A549 (cell line): ENCODE data around the gene FOXN4. TPM values are rescaled to one million over a fixed set of nuclear protein-coding genes. Genes with fewer than 3 reads are reported as not detected.

ENCODE experiments used
- ATAC-seq, 2 experiments: fragments of 200-7000 bp in 1 of 2; fragments of >200 bp in 1 of 2; cut with Nextera tagmentation in 1 of 2; cut with Tn5 transposase in 1 of 2; 3 replicates each; pipeline versions ENCODE4 v1.8.0 to v1.9.1; 2018 to 2020; ENCODE audit warnings: mild to moderate bottlenecking in 1 of 2, moderate library complexity in 1 of 2
- CTCF ChIA-PET: fragments of 300-600 bp; sonication (Branson Sonifier 250); formaldehyde crosslinking; extraction: SDS; loops from one replicate; lab custom pipeline; 2021; ENCODE audit warnings: antibody characterized with exemption, inconsistent platforms; lab: Yijun Ruan, JAX
- POLR2A ChIA-PET: fragments of 350-600 bp; formaldehyde crosslinking; extraction: SDS; loops from one replicate; lab custom pipeline; 2021; ENCODE audit warnings: antibody characterized with exemption, inconsistent platforms; lab: Yijun Ruan, JAX
- DNase-seq, 2 experiments: peaks; one replicate each; pipeline versions ENCODE4 v3.0.0 to v3.0.0-alpha.2; 2011 to 2016; ENCODE audit warnings: low read depth in 1 of 2, low spot score in 1 of 2
- FAIRE-seq: peaks from 2 replicates; lab custom pipeline; 2011; peaks lifted over from hg19 to GRCh38; lab: Jason Lieb, UNC
- H3K27ac ChIP-seq, 2 experiments: fragments of >200 bp; sonication (Bioruptor Twin); formaldehyde crosslinking; 3 replicates each; pipeline ENCODE4 v1.5.1; 2016 to 2017
- H3K4me1 ChIP-seq: fragments of >200 bp; sonication (Bioruptor Twin); formaldehyde crosslinking; 3 replicates; pipeline ENCODE4 v1.6.1; 2016
- H3K4me2 ChIP-seq: fragments of >200 bp; sonication (Bioruptor Twin); formaldehyde crosslinking; 3 replicates; pipeline ENCODE4 v1.6.1; 2016
- H3K4me3 ChIP-seq: fragments of >200 bp; sonication (Bioruptor Twin); formaldehyde crosslinking; 3 replicates; pipeline ENCODE4 v1.5.1; 2016
- H3K9me3 ChIP-seq: fragments of >200 bp; sonication (Bioruptor Twin); formaldehyde crosslinking; 3 replicates; pipeline ENCODE4 v1.6.1; 2016
- BHLHE40 ChIP-seq: IDR thresholded peaks from 2 replicates; pipeline ENCODE4 v1.6.1; 2012; ENCODE audit warnings: low read depth, low read length, inconsistent platforms
- CEBPB ChIP-seq, 2 experiments: fragments of >200 bp in 1 of 2; sonication (Bioruptor Twin) in 1 of 2; formaldehyde crosslinking in 1 of 2; IDR thresholded peaks; 2 replicates each; pipeline ENCODE4 v1.6.1; 2012 to 2016
- EP300 ChIP-seq, 2 experiments: fragments of >200 bp; sonication (Bioruptor Twin); formaldehyde crosslinking; IDR thresholded peaks; 2 replicates in 1 of 2; 3 replicates in 1 of 2; pipeline ENCODE4 v1.6.1; 2016 to 2017
- HDAC2 ChIP-seq: fragments of 200-600 bp; sonication (generic); IDR thresholded peaks from 2 replicates; pipeline ENCODE4 v1.6.1; 2016
- HEYL ChIP-seq: fragments of 250-450 bp; sonication (Bioruptor Pico); IDR thresholded peaks from 2 replicates; pipeline ENCODE4 v1.8.0; 2021; ENCODE audit warnings: mild to moderate bottlenecking, moderate library complexity
- HOXA7 ChIP-seq: fragments of 250-450 bp; sonication (Bioruptor Pico); IDR thresholded peaks from 2 replicates; pipeline ENCODE4 v1.5.0; 2020; ENCODE audit warnings: mild to moderate bottlenecking, moderate library complexity
- JUN ChIP-seq, 2 experiments: fragments of >200 bp; sonication (Bioruptor Twin); formaldehyde crosslinking; IDR thresholded peaks; 2 replicates in 1 of 2; 3 replicates in 1 of 2; pipeline ENCODE4 v1.6.1; 2016 to 2017
- KDM1A ChIP-seq: fragments of 200-600 bp; sonication (generic); IDR thresholded peaks from 2 replicates; pipeline ENCODE4 v1.6.1; 2016; ENCODE audit warnings: low read depth, mild to moderate bottlenecking
- MAFK ChIP-seq: fragments of 450-650 bp; IDR thresholded peaks from 2 replicates; pipeline ENCODE4 v1.6.1; 2014; ENCODE audit not compliant: partially characterized antibody
- NFE2L2 ChIP-seq: fragments of 150-350 bp; conservative IDR thresholded peaks from 2 replicates; pipeline ENCODE4 v1.6.1; 2014; ENCODE audit warnings: low read length
- NPAS2 ChIP-seq: fragments of 250-450 bp; sonication (Bioruptor Pico); IDR thresholded peaks from 2 replicates; pipeline ENCODE4 v1.8.0; 2022; ENCODE audit warnings: mild to moderate bottlenecking, moderate library complexity, borderline replicate concordance
- NR3C1 ChIP-seq: fragments of >200 bp; sonication (Bioruptor Twin); formaldehyde crosslinking; IDR thresholded peaks from 3 replicates; pipeline ENCODE4 v1.6.1; 2017
- PHF8 ChIP-seq: fragments of 200-600 bp; sonication (generic); IDR thresholded peaks from 2 replicates; pipeline ENCODE4 v1.6.1; 2016; ENCODE audit warnings: low read depth, mild to moderate bottlenecking, antibody characterized with exemption, moderate library complexity, borderline replicate concordance
- RARB ChIP-seq: fragments of 250-450 bp; sonication (Bioruptor Pico); IDR thresholded peaks from 2 replicates; pipeline ENCODE4 v1.8.0; 2021; ENCODE audit warnings: mild to moderate bottlenecking, moderate library complexity
- RCOR1 ChIP-seq: fragments of 150-350 bp; IDR thresholded peaks from 2 replicates; pipeline ENCODE4 v1.6.1; 2014; ENCODE audit warnings: antibody characterized with exemption, low read length, low read depth
- SMC3 ChIP-seq: fragments of >200 bp; sonication (Bioruptor Twin); formaldehyde crosslinking; IDR thresholded peaks from 3 replicates; pipeline ENCODE4 v1.6.1; 2018; ENCODE audit warnings: inconsistent platforms
- TFCP2L1 ChIP-seq: fragments of 250-450 bp; sonication (Bioruptor Pico); IDR thresholded peaks from 2 replicates; pipeline ENCODE4 v1.5.0; 2021; ENCODE audit warnings: mild to moderate bottlenecking
- ZC3H11A ChIP-seq: fragments of 450-650 bp; IDR thresholded peaks from 2 replicates; pipeline ENCODE4 v1.6.1; 2014; ENCODE audit warnings: antibody characterized with exemption, mild to moderate bottlenecking
- WGBS: methylation state at CpG from one replicate; pipeline ENCODE4 v1.1.6; 2017; ENCODE audit errors: missing lambda C conversion rate; 5-methylcytosine and 5-hydroxymethylcytosine counted together
- polyA plus RNA-seq, 4 experiments: library from polyadenylated mRNA; depleted of rRNA in 3 of 4; stranded (reverse); fragments of >200 nt; fragmentation: RNase III in 1 of 4; extraction: RNeasy Plus Mini Kit Qiagen cat#74134 plus additional on column Dnase treatment in 1 of 4; gene quantifications; 2 replicates in 3 of 4; 3 replicates in 1 of 4; pipeline ENCODE4 v1.2.3, GENCODE V29; 2011 to 2017
- TF ChIP-seq, protein P1 (sequence below): fragments of >200 bp; sonication (Bioruptor Twin); formaldehyde crosslinking; IDR thresholded peaks from 2 replicates; pipeline ENCODE4 v1.6.1; 2016
- TF ChIP-seq, protein P2 (sequence below): fragments of 250-450 bp; sonication (Bioruptor Pico); IDR thresholded peaks from 2 replicates; pipeline ENCODE4 v1.5.0; 2021; ENCODE audit warnings: mild to moderate bottlenecking, moderate library complexity, borderline replicate concordance
- TF ChIP-seq, protein P3 (sequence below): fragments of 200-600 bp; sonication (generic); IDR thresholded peaks from 2 replicates; pipeline ENCODE4 v1.6.1; 2016; ENCODE audit warnings: antibody characterized with exemption, mild to moderate bottlenecking, moderate library complexity
- TF ChIP-seq, protein P4 (sequence below): fragments of >200 bp; sonication (Bioruptor Twin); formaldehyde crosslinking; IDR thresholded peaks from 3 replicates; pipeline ENCODE4 v1.6.1; 2016
- TF ChIP-seq, protein P5 (sequence below): fragments of 250-450 bp; sonication (Bioruptor Pico); IDR thresholded peaks from 2 replicates; pipeline ENCODE4 v1.5.0; 2020; ENCODE audit warnings: low read depth, mild to moderate bottlenecking, moderate library complexity
- TF ChIP-seq, protein P6 (sequence below): fragments of 150-350 bp; IDR thresholded peaks from 2 replicates; pipeline ENCODE4 v1.6.1; 2014; ENCODE audit warnings: low read depth, mild to moderate bottlenecking, low read length

The FOXN4 gene
- polyA plus RNA-seq, 2 of the 4 experiments (the other 2 are of a cell fraction) = 0.05 TPM; not detected in 1

DNA sequence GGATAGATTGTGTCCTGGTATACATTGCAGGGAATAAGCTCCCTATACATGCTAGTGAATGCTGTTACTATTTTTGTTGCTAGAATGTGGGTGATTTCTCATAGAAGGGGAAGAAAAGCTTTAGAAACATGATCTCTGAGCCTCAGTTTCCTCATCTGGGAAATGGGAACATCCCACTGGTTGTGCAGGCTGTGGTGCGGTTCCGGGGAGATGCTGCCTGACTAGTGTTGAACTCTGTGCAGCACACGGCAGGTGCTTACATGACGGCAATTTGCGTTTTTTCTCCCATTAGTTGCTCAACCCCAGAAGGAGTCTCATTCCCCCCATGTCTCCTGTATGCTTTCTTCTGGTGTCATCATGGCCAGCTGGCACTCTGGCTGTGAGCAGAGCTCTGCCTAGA is 32.9 kb downstream of the FOXN4 start:
- DNase-seq = no peak
- CTCF ChIA-PET = interaction anchor here (1.0 to 3.7 kb wide), 3 partner anchors 12 to 18 kb away, joined by 3 to 21 read pairs (median 3); no protein-coding TSS in a partner anchor
- 91% methylated on average over 5 of the region's 5 CpGs for WGBS

DNA sequence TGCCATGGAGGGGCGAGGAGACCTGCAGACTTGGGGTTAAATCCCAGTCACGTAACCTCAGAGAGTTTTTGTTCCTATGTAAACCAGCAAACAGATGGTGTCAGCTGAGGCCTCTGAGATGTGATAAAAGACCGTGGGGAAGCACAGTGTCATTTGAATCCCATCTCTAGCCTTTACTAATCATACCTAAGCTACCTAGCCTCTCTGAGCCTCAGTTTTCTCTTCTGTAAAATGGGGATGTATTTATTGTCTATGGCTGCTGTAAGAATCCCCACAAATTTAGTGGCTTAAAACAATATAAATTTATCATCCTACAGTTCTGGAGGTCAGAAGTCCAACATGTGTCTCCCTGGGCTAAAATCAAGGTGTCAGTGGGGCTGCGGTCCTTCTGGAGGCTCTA is 33.9 kb downstream of the FOXN4 start:
- H3K4me2 ChIP-seq = no peak overlapping the region
- POLR2A ChIA-PET = no interaction called here
- H3K9me3 ChIP-seq = peaks cover 3% of the 10 kb centered on the region; the same call in 1 of the 3 replicates
- TF ChIP-seq BHLHE40 = no peak
- TF ChIP-seq, protein P1, sequence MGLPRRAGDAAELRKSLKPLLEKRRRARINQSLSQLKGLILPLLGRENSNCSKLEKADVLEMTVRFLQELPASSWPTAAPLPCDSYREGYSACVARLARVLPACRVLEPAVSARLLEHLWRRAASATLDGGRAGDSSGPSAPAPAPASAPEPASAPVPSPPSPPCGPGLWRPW = no peak
- TF ChIP-seq RARB (CRISPR knock-in tag) = no peak
- TF ChIP-seq, protein P2, sequence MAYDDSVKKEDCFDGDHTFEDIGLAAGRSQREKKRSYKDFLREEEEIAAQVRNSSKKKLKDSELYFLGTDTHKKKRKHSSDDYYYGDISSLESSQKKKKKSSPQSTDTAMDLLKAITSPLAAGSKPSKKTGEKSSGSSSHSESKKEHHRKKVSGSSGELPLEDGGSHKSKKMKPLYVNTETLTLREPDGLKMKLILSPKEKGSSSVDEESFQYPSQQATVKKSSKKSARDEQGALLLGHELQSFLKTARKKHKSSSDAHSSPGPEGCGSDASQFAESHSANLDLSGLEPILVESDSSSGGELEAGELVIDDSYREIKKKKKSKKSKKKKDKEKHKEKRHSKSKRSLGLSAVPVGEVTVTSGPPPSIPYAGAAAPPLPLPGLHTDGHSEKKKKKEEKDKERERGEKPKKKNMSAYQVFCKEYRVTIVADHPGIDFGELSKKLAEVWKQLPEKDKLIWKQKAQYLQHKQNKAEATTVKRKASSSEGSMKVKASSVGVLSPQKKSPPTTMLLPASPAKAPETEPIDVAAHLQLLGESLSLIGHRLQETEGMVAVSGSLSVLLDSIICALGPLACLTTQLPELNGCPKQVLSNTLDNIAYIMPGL = no peak
- TF ChIP-seq MAFK = no peak
- no peak for TF ChIP-seq EP300 (IDR thresholded peaks at IDR 0.05)
- no peak for TF ChIP-seq HOXA7 (CRISPR knock-in tag)
- TF ChIP-seq NPAS2 = no peak
- TF ChIP-seq KDM1A = no peak
- TF ChIP-seq, protein P3, sequence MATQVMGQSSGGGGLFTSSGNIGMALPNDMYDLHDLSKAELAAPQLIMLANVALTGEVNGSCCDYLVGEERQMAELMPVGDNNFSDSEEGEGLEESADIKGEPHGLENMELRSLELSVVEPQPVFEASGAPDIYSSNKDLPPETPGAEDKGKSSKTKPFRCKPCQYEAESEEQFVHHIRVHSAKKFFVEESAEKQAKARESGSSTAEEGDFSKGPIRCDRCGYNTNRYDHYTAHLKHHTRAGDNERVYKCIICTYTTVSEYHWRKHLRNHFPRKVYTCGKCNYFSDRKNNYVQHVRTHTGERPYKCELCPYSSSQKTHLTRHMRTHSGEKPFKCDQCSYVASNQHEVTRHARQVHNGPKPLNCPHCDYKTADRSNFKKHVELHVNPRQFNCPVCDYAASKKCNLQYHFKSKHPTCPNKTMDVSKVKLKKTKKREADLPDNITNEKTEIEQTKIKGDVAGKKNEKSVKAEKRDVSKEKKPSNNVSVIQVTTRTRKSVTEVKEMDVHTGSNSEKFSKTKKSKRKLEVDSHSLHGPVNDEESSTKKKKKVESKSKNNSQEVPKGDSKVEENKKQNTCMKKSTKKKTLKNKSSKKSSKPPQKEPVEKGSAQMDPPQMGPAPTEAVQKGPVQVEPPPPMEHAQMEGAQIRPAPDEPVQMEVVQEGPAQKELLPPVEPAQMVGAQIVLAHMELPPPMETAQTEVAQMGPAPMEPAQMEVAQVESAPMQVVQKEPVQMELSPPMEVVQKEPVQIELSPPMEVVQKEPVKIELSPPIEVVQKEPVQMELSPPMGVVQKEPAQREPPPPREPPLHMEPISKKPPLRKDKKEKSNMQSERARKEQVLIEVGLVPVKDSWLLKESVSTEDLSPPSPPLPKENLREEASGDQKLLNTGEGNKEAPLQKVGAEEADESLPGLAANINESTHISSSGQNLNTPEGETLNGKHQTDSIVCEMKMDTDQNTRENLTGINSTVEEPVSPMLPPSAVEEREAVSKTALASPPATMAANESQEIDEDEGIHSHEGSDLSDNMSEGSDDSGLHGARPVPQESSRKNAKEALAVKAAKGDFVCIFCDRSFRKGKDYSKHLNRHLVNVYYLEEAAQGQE = no peak
- no peak for TF ChIP-seq NFE2L2
- no peak for TF ChIP-seq RCOR1
- no peak for TF ChIP-seq HDAC2
- TF ChIP-seq TFCP2L1 (CRISPR knock-in tag) = no peak
- no peak for TF ChIP-seq PHF8
- TF ChIP-seq JUN (IDR thresholded peaks at IDR 0.05) = no peak
- H3K4me3 ChIP-seq = no peak overlapping the region
- CTCF ChIA-PET = interaction anchor here (3.7 kb wide), 1 partner anchor 11 kb away, joined by 21 read pairs; no protein-coding TSS in a partner anchor
- no peak overlapping the region for H3K27ac ChIP-seq
- FAIRE-seq (no peak), DNase-seq (no peak), ATAC-seq (no peak)
- WGBS = 71% methylated on average over 4 of the region's 4 CpGs
- peaks cover 28% of the 10 kb centered on the region for H3K4me1 ChIP-seq

More for the DNA sequence above, 32.9 kb downstream of the FOXN4 start:
- H3K4me3 ChIP-seq = no peak overlapping the region
- POLR2A ChIA-PET = no interaction called here
- no peaks in the 10 kb centered on the region for H3K9me3 ChIP-seq
- FAIRE-seq (no peak), ATAC-seq (no peak)
- TF ChIP-seq NR3C1 (no peak), MAFK (no peak), ZC3H11A (no peak), SMC3 (no peak), HDAC2 (no peak), CEBPB (IDR thresholded peaks at IDR 0.05) (no peak), HEYL (CRISPR knock-in tag) (no peak)
- TF ChIP-seq, protein P4, sequence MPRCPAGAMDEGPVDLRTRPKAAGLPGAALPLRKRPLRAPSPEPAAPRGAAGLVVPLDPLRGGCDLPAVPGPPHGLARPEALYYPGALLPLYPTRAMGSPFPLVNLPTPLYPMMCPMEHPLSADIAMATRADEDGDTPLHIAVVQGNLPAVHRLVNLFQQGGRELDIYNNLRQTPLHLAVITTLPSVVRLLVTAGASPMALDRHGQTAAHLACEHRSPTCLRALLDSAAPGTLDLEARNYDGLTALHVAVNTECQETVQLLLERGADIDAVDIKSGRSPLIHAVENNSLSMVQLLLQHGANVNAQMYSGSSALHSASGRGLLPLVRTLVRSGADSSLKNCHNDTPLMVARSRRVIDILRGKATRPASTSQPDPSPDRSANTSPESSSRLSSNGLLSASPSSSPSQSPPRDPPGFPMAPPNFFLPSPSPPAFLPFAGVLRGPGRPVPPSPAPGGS = no peak
- TF ChIP-seq, protein P5, sequence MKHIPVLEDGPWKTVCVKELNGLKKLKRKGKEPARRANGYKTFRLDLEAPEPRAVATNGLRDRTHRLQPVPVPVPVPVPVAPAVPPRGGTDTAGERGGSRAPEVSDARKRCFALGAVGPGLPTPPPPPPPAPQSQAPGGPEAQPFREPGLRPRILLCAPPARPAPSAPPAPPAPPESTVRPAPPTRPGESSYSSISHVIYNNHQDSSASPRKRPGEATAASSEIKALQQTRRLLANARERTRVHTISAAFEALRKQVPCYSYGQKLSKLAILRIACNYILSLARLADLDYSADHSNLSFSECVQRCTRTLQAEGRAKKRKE (CRISPR knock-in tag) = no peak
- TF ChIP-seq, protein P6, sequence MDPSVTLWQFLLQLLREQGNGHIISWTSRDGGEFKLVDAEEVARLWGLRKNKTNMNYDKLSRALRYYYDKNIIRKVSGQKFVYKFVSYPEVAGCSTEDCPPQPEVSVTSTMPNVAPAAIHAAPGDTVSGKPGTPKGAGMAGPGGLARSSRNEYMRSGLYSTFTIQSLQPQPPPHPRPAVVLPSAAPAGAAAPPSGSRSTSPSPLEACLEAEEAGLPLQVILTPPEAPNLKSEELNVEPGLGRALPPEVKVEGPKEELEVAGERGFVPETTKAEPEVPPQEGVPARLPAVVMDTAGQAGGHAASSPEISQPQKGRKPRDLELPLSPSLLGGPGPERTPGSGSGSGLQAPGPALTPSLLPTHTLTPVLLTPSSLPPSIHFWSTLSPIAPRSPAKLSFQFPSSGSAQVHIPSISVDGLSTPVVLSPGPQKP = no peak
- peaks cover 28% of the 10 kb centered on the region for H3K4me1 ChIP-seq
- H3K27ac ChIP-seq = peak overlapping the region in 1 of 2 experiments; percentile 80; a peak in 4 of 6 replicates
- H3K4me2 ChIP-seq = no peak overlapping the region
